GM21390 (cell line): ENCODE results near the gene PANX2.
A peak's percentile ranks its signal among the peaks of the same experiment; 100 is the strongest.
"Not testable (repeated sequence)": the region's sequence is repeated elsewhere in the genome, so short reads cannot be mapped to it uniquely, and the experiment has no call there.

ENCODE experiments used
- ATAC-seq: cut with Tn5 transposase; IDR thresholded peaks from one replicate; pipeline ENCODE4 v1.9.1; 2021; ENCODE audit not compliant: unreplicated experiment

The PANX2 gene

GRCh38 chr22:50197856-50198623 lies 27.5 kb downstream of the PANX2 start:
- ATAC-seq = no peak

- ATAC-seq = no peak
These were observed 28.1 kb downstream of the PANX2 start for GRCh38 chr22:50198624-50199017.

- no peak for ATAC-seq
These were observed 28.8 kb downstream of the PANX2 start for GRCh38 chr22:50199251-50199721.

GRCh38 chr22:50199829-50200460 lies 29.4 kb downstream of the PANX2 start:
- no peak for ATAC-seq

GRCh38 chr22:50200461-50201190 lies 30.1 kb downstream of the PANX2 start, which contains the start of gene SELENOO:
Gene SELENOO (plus strand): TSS chr22:50201011. CDS start chr22:50201037, 26 bp downstream.
- ATAC-seq = peak; percentile 61

- ATAC-seq = peak; percentile 22
These were observed 30.9 kb downstream of the PANX2 start for GRCh38 chr22:50201191-50202129.

GRCh38 chr22:50202130-50202666 lies 31.7 kb downstream of the PANX2 start:
- ATAC-seq = no peak

GRCh38 chr22:50203288-50203687 lies 32.8 kb downstream of the PANX2 start:
- ATAC-seq = no peak

- ATAC-seq = no peak
These were observed 34.0 kb downstream of the PANX2 start for GRCh38 chr22:50204571-50204970.

GRCh38 chr22:50204998-50205397 lies 34.5 kb downstream of the PANX2 start:
- ATAC-seq = not testable (repeated sequence)

GRCh38 chr22:50205781-50206569 lies 35.4 kb downstream of the PANX2 start:
- ATAC-seq = no peak

GRCh38 chr22:50206599-50206998 lies 36.1 kb downstream of the PANX2 start:
- ATAC-seq = no peak

GRCh38 chr22:50207383-50208140 lies 37.0 kb downstream of the PANX2 start:
- ATAC-seq = no peak

- ATAC-seq = no peak
These were observed 38.0 kb downstream of the PANX2 start for GRCh38 chr22:50208430-50208938.

- ATAC-seq = no peak
These were observed 38.7 kb downstream of the PANX2 start for GRCh38 chr22:50208939-50209892.

GRCh38 chr22:50209893-50210292 lies 39.4 kb downstream of the PANX2 start:
- ATAC-seq = no peak

- no peak for ATAC-seq
These were observed 40.0 kb downstream of the PANX2 start for GRCh38 chr22:50210378-50211139.
